GM23338 (cell line): ENCODE measurements around the gene CRACDL. TPM values are rescaled to one million over a fixed set of nuclear protein-coding genes. Genes with fewer than 3 reads are reported as not detected.

Experiments
- ATAC-seq: fragments of 200-7000 bp; cut with Tn5 transposase; 3 replicates; pipeline ENCODE4 v1.9.1; 2020
- DNase-seq: peaks from one replicate; pipeline ENCODE4 v3.0.0-alpha.2; 2015; ENCODE audit warnings: low spot score
- H2AFZ ChIP-seq: fragments of 200-600 bp; sonication (generic); 2 replicates; pipeline ENCODE4 v1.8.0; 2016; ENCODE audit warnings: antibody characterized with exemption, mild to moderate bottlenecking, moderate library complexity
- H3F3A ChIP-seq: fragments of 200-600 bp; sonication (generic); replicated peaks from 2 replicates; pipeline ENCODE4 v1.8.0; 2017; ENCODE audit warnings: antibody characterized with exemption, mixed run types, low read depth
- H3K27ac ChIP-seq: fragments of 200-600 bp; sonication (generic); 2 replicates; pipeline ENCODE4 v1.6.1; 2016; ENCODE audit warnings: low read depth
- H3K27me3 ChIP-seq: fragments of 200-600 bp; sonication (generic); 2 replicates; pipeline ENCODE4 v1.8.0; 2016; ENCODE audit warnings: mild to moderate bottlenecking, mixed run types, moderate library complexity; ENCODE audit not compliant: insufficient read depth
- H3K36me3 ChIP-seq: fragments of 200-600 bp; sonication (generic); 2 replicates; pipeline ENCODE4 v1.8.0; 2016; ENCODE audit warnings: mild to moderate bottlenecking; ENCODE audit not compliant: insufficient read depth
- H3K4me1 ChIP-seq: fragments of 200-600 bp; sonication (generic); 2 replicates; pipeline ENCODE4 v1.8.0; 2016; ENCODE audit warnings: mild to moderate bottlenecking, moderate library complexity; ENCODE audit not compliant: insufficient read depth
- H3K4me2 ChIP-seq: fragments of 200-600 bp; sonication (generic); 2 replicates; pipeline ENCODE4 v1.7.1; 2017; ENCODE audit warnings: mixed run types
- H3K4me3 ChIP-seq: fragments of 200-600 bp; sonication (generic); 2 replicates; pipeline ENCODE4 v1.6.1; 2016; ENCODE audit warnings: mixed run types
- H3K79me2 ChIP-seq: fragments of 200-600 bp; sonication (generic); replicated peaks from 2 replicates; pipeline ENCODE4 v1.8.0; 2017; ENCODE audit warnings: mild to moderate bottlenecking; ENCODE audit not compliant: insufficient read depth
- H3K9me2 ChIP-seq: fragments of 200-600 bp; sonication (generic); 2 replicates; pipeline ENCODE4 v1.8.0; 2017; ENCODE audit not compliant: insufficient read depth
- H4K20me1 ChIP-seq: fragments of 200-600 bp; sonication (generic); replicated peaks from 2 replicates; pipeline ENCODE4 v1.8.0; 2017; ENCODE audit warnings: mild to moderate bottlenecking; ENCODE audit not compliant: insufficient read depth
- H3K27ac Mint-ChIP-seq: 2 replicates; pipeline ENCODE4 v1.8.0; 2020; ENCODE audit warnings: inconsistent platforms, mild to moderate bottlenecking, moderate library complexity, mixed read lengths
- H3K27me3 Mint-ChIP-seq: 3 replicates; pipeline ENCODE4 v1.8.0; 2022; ENCODE audit warnings: low read depth, mild to moderate bottlenecking, moderate library complexity, mixed read lengths, inconsistent platforms; ENCODE audit not compliant: insufficient read depth, poor library complexity
- H3K36me3 Mint-ChIP-seq: 3 replicates; pipeline ENCODE4 v1.8.0; 2021; ENCODE audit warnings: low read depth, mild to moderate bottlenecking, inconsistent platforms, moderate library complexity, mixed read lengths
- H3K4me1 Mint-ChIP-seq: 3 replicates; pipeline ENCODE4 v1.8.0; 2020; ENCODE audit warnings: mild to moderate bottlenecking, inconsistent platforms, mixed read lengths
- H3K4me3 Mint-ChIP-seq: 3 replicates; pipeline ENCODE4 v1.8.0; 2021; ENCODE audit warnings: moderate library complexity, mild to moderate bottlenecking, inconsistent platforms, mixed read lengths
- H3K9me3 Mint-ChIP-seq: 3 replicates; pipeline ENCODE4 v1.8.0; 2020; ENCODE audit warnings: moderate library complexity, mild to moderate bottlenecking, inconsistent platforms, mixed read lengths
- CREB1 ChIP-seq: fragments of 250-450 bp; sonication (Bioruptor Pico); IDR thresholded peaks from 2 replicates; pipeline ENCODE4 v1.5.0; 2020; ENCODE audit warnings: low read depth, mild to moderate bottlenecking, moderate library complexity
- CTCF ChIP-seq, 2 experiments: fragments of 200-600 bp in 1 of 2; sonication (generic) in 1 of 2; conservative IDR thresholded peaks; 2 replicates each; pipeline versions ENCODE4 v1.5.1 to v1.6.1; 2016 to 2017; ENCODE audit warnings: antibody characterized with exemption in 2 of 2, low read depth in 2 of 2, mild to moderate bottlenecking in 2 of 2, moderate library complexity in 1 of 2
- ETS1 ChIP-seq: IDR thresholded peaks from 2 replicates; pipeline ENCODE4 v1.6.1; 2016; ENCODE audit warnings: antibody characterized with exemption
- EZH2 ChIP-seq: fragments of 200-600 bp; sonication (generic); IDR thresholded peaks from one replicate; pipeline ENCODE4 v1.8.0; 2017; ENCODE audit warnings: antibody characterized with exemption, mild to moderate bottlenecking, low read depth; ENCODE audit not compliant: unreplicated experiment
- EZH2phosphoT487 ChIP-seq: fragments of 200-600 bp; sonication (generic); IDR thresholded peaks from one replicate; pipeline ENCODE4 v1.8.1; 2018; ENCODE audit warnings: antibody characterized with exemption; ENCODE audit not compliant: unreplicated experiment
- JUNB ChIP-seq: IDR thresholded peaks from one replicate; pipeline ENCODE4 v1.6.1; 2016; ENCODE audit warnings: antibody characterized with exemption; ENCODE audit not compliant: unreplicated experiment
- NANOG ChIP-seq: IDR thresholded peaks from 2 replicates; pipeline ENCODE4 v1.6.1; 2016; ENCODE audit warnings: antibody characterized with exemption, borderline replicate concordance
- POLR2AphosphoS5 ChIP-seq: IDR thresholded peaks from 2 replicates; pipeline ENCODE4 v1.6.1; 2016; ENCODE audit warnings: antibody characterized with exemption, low read depth
- REST ChIP-seq: IDR thresholded peaks from one replicate; pipeline ENCODE4 v1.6.1; 2018; ENCODE audit warnings: antibody characterized with exemption; ENCODE audit not compliant: unreplicated experiment
- STAT1 ChIP-seq: IDR thresholded peaks from one replicate; pipeline ENCODE4 v1.6.1; 2016; ENCODE audit warnings: antibody characterized with exemption; ENCODE audit not compliant: unreplicated experiment
- ZNF114 ChIP-seq: fragments of 250-450 bp; sonication (Bioruptor Pico); IDR thresholded peaks from 2 replicates; pipeline ENCODE4 v1.5.0; 2020; ENCODE audit warnings: mild to moderate bottlenecking, moderate library complexity
- ZNF331 ChIP-seq: fragments of 250-450 bp; sonication (Bioruptor Pico); IDR thresholded peaks from 2 replicates; pipeline ENCODE4 v1.5.0; 2020; ENCODE audit warnings: low read depth, mild to moderate bottlenecking, moderate library complexity
- ZNF462 ChIP-seq: fragments of 250-450 bp; sonication (Bioruptor Pico); IDR thresholded peaks from 2 replicates; pipeline ENCODE4 v1.5.0; 2020; ENCODE audit warnings: mild to moderate bottlenecking, moderate library complexity
- polyA plus RNA-seq: library from polyadenylated mRNA; unstranded; fragments of >200 nt; fragmentation: Nextera tagmentation; extraction: Ambion mirVana; gene quantifications from 2 replicates; pipeline ENCODE4 v1.2.1, GENCODE V29; 2016
- total RNA-seq: library from RNA; depleted of rRNA; stranded (reverse); fragments of >200 nt; shearing (Covaris generic); gene quantifications from 2 replicates; pipeline ENCODE4 v1.2.3, GENCODE V29; 2014

The CRACDL gene
- total and polyA plus RNA-seq, 2 experiments from 2014 or later: 0.14 to 0.16 TPM

- Histone ChIP-seq H3K27ac (no peak overlapping the region), H4K20me1 (no peaks in the 10 kb centered on the region), H3K9me2 (no peaks in the 10 kb centered on the region), H3K4me1 (no peaks in the 10 kb centered on the region), H3K4me2 (no peak overlapping the region), H3K36me3 (no peaks in the 10 kb centered on the region), H3K27me3 (no peaks in the 10 kb centered on the region), H3K79me2 (no peaks in the 10 kb centered on the region), H3K4me3 (no peak overlapping the region), H2AFZ (no peak overlapping the region), H3F3A (no peaks in the 10 kb centered on the region)
- TF ChIP-seq ZNF331 (CRISPR knock-in tag) (no peak), ZNF114 (CRISPR knock-in tag) (no peak), CTCF (conservative IDR thresholded peaks at IDR 0.05; ENCODE audit: low read depth in 2 of 2) (no peak), EZH2phosphoT487 (no peak), CREB1 (CRISPR knock-in tag) (no peak), REST (no peak), STAT1 (no peak), NANOG (no peak), EZH2 (no peak), POLR2AphosphoS5 (no peak), ETS1 (no peak), JUNB (no peak), ZNF462 (no peak)
- Mint-ChIP-seq H3K4me3 (no peak overlapping the region), H3K36me3 (no peaks in the 10 kb centered on the region), H3K27me3 (no peaks in the 10 kb centered on the region), H3K9me3 (no peaks in the 10 kb centered on the region), H3K27ac (no peak overlapping the region), H3K4me1 (peaks cover 5% of the 10 kb centered on the region; the same call in 2 of the 3 replicates)
- DNase-seq (no peak), ATAC-seq (no peak)
Measured at GRCh38 chr2:98763209-98763951, 172.6 kb downstream of the CRACDL start.
